Osteocyte (in vitro differentiated cells): ENCODE data around the gene GRAMD4. TPM values are rescaled to one million over a fixed set of nuclear protein-coding genes. Genes with fewer than 3 reads are reported as not detected.

Source experiments
- DNase-seq: peaks from one replicate; pipeline ENCODE4 v3.0.0; 2021; ENCODE audit warnings: mixed read lengths; ENCODE audit not compliant: unreplicated experiment; ENCODE audit errors: extremely low spot score
- H3K27ac Mint-ChIP-seq: one replicate; pipeline ENCODE4 v1.8.0; 2021; ENCODE audit warnings: mild to moderate bottlenecking, mixed read lengths; ENCODE audit not compliant: unreplicated experiment
- H3K27me3 Mint-ChIP-seq: one replicate; pipeline ENCODE4 v1.8.0; 2021; ENCODE audit warnings: mixed read lengths; ENCODE audit not compliant: unreplicated experiment
- H3K36me3 Mint-ChIP-seq: one replicate; pipeline ENCODE4 v1.8.0; 2021; ENCODE audit warnings: mixed read lengths; ENCODE audit not compliant: unreplicated experiment
- H3K4me1 Mint-ChIP-seq: one replicate; pipeline ENCODE4 v1.8.0; 2021; ENCODE audit warnings: mixed read lengths; ENCODE audit not compliant: unreplicated experiment
- H3K4me3 Mint-ChIP-seq: one replicate; pipeline ENCODE4 v1.8.0; 2021; ENCODE audit warnings: mild to moderate bottlenecking, moderate library complexity, mixed read lengths; ENCODE audit not compliant: unreplicated experiment
- H3K9me3 Mint-ChIP-seq: one replicate; pipeline ENCODE4 v1.8.0; 2021; ENCODE audit warnings: mixed read lengths; ENCODE audit not compliant: unreplicated experiment
- CTCF ChIP-seq: fragments of 200-600 bp; sonication (generic); IDR thresholded peaks from 2 replicates; pipeline ENCODE4 v1.5.0; 2021; ENCODE audit warnings: antibody characterized with exemption, mild to moderate bottlenecking, moderate library complexity
- total RNA-seq: library from RNA; stranded (reverse); gene quantifications from 2 replicates; pipeline ENCODE4 v1.2.1, GENCODE V29; 2021

Gene GRAMD4
- total RNA-seq, 1 donor from 2014 or later: 37.4 TPM

GRCh38 chr22:46635756-46636155 lies 15.6 kb downstream of the GRAMD4 start:
- Mint-ChIP-seq H3K9me3 (no peaks in the 10 kb centered on the region), H3K36me3 (peaks cover 2% of the 10 kb centered on the region), H3K27me3 (no peaks in the 10 kb centered on the region), H3K4me3 (no peak overlapping the region), H3K4me1 (peaks cover 8% of the 10 kb centered on the region), H3K27ac (no peak overlapping the region)
- DNase-seq: no peak
- TF ChIP-seq CTCF: no peak

- Mint-ChIP-seq H3K4me3 (no peak overlapping the region), H3K27me3 (no peaks in the 10 kb centered on the region), H3K9me3 (no peaks in the 10 kb centered on the region), H3K27ac (no peak overlapping the region), H3K36me3 (peaks cover 2% of the 10 kb centered on the region), H3K4me1 (peaks cover 14% of the 10 kb centered on the region)
- TF ChIP-seq CTCF: no peak
- no peak for DNase-seq
Observed at GRCh38 chr22:46636221-46637002, 16.2 kb downstream of the GRAMD4 start.

GRCh38 chr22:46637711-46638600 lies 17.8 kb downstream of the GRAMD4 start:
- Mint-ChIP-seq H3K36me3 (peaks cover 2% of the 10 kb centered on the region), H3K4me1 (peaks cover 23% of the 10 kb centered on the region), H3K9me3 (no peaks in the 10 kb centered on the region), H3K27ac (no peak overlapping the region), H3K4me3 (no peak overlapping the region), H3K27me3 (no peaks in the 10 kb centered on the region)
- TF ChIP-seq CTCF: no peak
- DNase-seq: no peak

- no peaks in the 10 kb centered on the region for H3K27me3 Mint-ChIP-seq
- H3K27ac Mint-ChIP-seq: no peak overlapping the region
- peaks cover 2% of the 10 kb centered on the region for H3K36me3 Mint-ChIP-seq
- no peaks in the 10 kb centered on the region for H3K9me3 Mint-ChIP-seq
- H3K4me3 Mint-ChIP-seq: no peak overlapping the region
- TF ChIP-seq CTCF: no peak
- H3K4me1 Mint-ChIP-seq: peaks cover 22% of the 10 kb centered on the region
- no peak for DNase-seq
Observed at GRCh38 chr22:46638601-46639431, 18.6 kb downstream of the GRAMD4 start.
